Measurements from ENCODE around the gene PGAP6.
"Not testable (repeated sequence)": the region's sequence is repeated elsewhere in the genome, so short reads cannot be mapped to it uniquely, and the experiment has no call there.

The PGAP6 gene

GRCh38 chr16:349211-349610 lies 32.6 kb downstream of the PGAP6 start:
- DNase-seq = no peak

GRCh38 chr16:348495-348894 lies 33.3 kb downstream of the PGAP6 start:
- not testable (repeated sequence) for DNase-seq

- DNase-seq = no peak
Measured at GRCh38 chr16:347203-347602, 34.6 kb downstream of the PGAP6 start.

DNA sequence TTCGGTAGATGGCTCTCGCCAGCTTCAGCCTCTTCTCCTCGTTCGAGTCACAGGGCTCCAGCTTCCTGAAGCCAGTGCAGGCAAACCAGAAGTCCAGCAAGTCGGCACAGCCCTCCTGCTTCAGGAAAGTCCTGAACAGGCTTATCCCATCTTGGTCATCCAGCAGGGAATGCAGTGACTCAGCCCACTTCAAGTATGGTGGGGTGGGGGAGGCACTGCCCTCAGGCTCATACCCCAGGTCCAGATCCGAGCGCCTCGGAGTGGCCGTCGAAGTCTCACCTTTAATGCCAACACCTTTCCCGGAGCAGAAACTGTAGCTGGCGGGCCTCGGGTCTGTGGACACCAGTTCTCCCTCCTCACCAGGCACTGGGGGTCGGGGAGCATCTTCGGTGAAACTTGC lies 35.2 kb downstream of the PGAP6 start:
- no peak for DNase-seq

GRCh38 chr16:345772-346171 lies 36.0 kb downstream of the PGAP6 start:
- DNase-seq = no peak

DNA sequence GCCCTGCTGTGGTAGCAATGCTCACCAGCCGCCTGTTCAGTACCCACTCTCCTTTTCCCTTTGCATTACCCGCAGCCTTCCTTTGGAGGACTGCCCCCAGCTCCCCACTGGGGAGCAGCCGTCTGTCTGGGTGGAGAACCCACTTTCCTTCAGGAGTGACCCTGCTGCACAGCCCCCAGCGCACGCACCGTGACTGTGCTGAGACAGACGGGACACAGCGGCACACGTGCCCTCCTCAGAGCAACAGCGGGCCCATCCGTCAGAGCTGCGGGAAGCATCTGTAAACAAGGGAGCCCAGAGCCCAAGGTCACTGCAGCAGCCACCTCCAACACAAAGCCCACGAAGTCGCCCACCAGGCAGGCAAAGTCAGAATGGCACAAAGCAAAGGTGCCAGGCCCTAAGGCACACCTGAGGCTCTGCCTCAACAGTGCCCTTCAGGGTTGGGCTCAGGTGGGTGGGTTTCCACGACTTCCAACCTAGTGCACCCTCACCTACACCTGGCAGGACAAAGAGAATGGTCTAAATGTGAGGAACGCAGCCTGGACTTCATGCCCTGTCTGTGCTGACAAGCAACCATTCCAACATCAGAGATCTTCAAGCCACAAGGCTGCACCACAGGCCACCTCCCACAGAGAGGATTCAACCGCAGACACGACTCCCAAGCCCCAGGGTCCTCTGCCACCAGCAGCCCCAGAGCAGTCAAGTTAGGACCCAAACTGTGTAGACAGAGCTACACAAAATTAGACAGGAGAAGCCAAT lies 39.1 kb downstream of the PGAP6 start:
- no peak for DNase-seq

GRCh38 chr16:341974-342336 lies 39.8 kb downstream of the PGAP6 start:
- not testable (repeated sequence) for DNase-seq

GRCh38 chr16:341095-341973 lies 40.4 kb downstream of the PGAP6 start:
- DNase-seq = not testable (repeated sequence)

- no peak for DNase-seq
Measured at GRCh38 chr16:340370-341091, 41.2 kb downstream of the PGAP6 start.

- DNase-seq = no peak
Measured at GRCh38 chr16:339680-340079, 42.1 kb downstream of the PGAP6 start.

- DNase-seq = no peak
Measured at GRCh38 chr16:337975-338575, 43.7 kb downstream of the PGAP6 start.

GRCh38 chr16:337437-337836 lies 44.3 kb downstream of the PGAP6 start:
- DNase-seq = no peak

GRCh38 chr16:336269-336668 lies 45.5 kb downstream of the PGAP6 start:
- no peak for DNase-seq

- not testable (repeated sequence) for DNase-seq
Measured at GRCh38 chr16:334861-335632, 46.7 kb downstream of the PGAP6 start.

GRCh38 chr16:334164-334832 lies 47.5 kb downstream of the PGAP6 start:
- DNase-seq = not testable (repeated sequence)

DNA sequence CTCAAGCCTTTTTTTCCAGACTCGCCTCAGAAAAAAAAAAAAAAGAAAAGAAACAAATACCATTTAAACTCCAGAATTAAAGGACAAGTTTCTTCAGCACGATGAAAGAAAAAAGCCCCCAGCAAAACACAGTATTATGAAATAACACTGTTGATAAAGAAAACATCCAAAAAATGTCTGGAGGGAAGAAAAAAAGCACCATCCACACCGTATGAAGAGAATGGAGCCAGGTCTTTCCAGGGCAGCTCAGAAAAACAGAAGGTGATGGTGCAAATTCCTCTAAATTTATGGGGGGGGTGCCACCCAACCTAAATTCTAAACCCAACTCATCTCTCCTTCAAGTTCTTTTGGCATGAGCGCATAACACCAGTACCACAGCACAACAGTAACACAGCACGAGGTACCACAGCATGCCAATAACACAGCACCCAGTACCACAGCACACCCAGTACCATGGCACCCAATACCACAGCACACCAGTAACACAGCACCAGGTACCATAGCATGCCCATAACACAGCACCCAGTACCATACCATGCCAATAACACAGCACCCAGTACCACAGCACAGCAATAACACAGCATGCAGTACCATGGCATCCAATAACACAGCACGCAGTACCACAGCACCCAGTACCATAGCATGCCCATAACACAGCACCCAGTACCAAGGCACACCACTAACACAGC lies 48.2 kb downstream of the PGAP6 start:
- DNase-seq = no peak

- DNase-seq = not testable (repeated sequence)
Measured at GRCh38 chr16:331181-331814, 50.5 kb downstream of the PGAP6 start.

GRCh38 chr16:330741-331140 lies 51.0 kb downstream of the PGAP6 start:
- no peak for DNase-seq

DNA sequence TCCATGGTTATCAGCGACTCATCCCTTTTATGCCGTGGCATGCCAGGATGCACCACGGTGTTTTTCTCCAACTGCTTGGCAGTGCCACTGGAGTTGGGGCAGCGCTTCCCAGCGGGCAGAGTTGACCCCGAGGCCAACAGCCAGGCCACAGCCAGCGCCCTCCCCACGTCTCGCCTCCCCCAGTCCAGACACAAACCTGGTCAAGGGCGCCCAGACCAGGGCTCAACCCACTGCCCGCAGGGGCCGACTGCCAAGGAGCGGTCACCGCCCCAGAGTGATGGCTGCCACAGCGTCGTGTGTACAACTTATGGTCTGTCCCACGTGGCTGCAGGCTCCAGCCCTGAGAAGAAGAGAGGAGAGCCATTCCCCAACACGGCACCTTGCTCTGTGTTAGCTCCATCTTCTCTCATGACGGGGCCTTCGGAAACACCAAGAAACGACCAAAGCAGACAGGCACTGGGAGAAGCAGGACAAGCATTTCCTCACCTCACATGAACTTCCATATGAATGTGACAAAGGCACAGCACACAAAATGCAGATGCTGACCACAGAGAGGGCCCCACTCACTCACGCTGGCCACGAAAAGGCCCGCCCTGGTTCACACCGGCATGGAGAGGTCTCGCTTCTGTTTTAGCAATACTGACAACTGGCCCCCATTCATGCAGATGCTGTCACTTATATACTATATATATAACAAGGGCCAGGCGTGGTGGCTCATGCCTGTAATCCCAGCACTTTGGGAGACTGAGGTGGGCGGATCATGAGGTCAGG lies 56.2 kb downstream of the PGAP6 start:
- no peak for DNase-seq

All from NCI-H345 (cell line).